HG02798 (cell line): ENCODE measurements around the gene MAP3K2.
"Not testable (repeated sequence)": the region's sequence is repeated elsewhere in the genome, so short reads cannot be mapped to it uniquely, and the experiment has no call there.

Experiments used
- ATAC-seq: cut with Tn5 transposase; IDR thresholded peaks from one replicate; pipeline ENCODE4 v1.9.1; 2021; ENCODE audit warnings: mild to moderate bottlenecking; ENCODE audit not compliant: unreplicated experiment, poor library complexity

MAP3K2 gene

DNA sequence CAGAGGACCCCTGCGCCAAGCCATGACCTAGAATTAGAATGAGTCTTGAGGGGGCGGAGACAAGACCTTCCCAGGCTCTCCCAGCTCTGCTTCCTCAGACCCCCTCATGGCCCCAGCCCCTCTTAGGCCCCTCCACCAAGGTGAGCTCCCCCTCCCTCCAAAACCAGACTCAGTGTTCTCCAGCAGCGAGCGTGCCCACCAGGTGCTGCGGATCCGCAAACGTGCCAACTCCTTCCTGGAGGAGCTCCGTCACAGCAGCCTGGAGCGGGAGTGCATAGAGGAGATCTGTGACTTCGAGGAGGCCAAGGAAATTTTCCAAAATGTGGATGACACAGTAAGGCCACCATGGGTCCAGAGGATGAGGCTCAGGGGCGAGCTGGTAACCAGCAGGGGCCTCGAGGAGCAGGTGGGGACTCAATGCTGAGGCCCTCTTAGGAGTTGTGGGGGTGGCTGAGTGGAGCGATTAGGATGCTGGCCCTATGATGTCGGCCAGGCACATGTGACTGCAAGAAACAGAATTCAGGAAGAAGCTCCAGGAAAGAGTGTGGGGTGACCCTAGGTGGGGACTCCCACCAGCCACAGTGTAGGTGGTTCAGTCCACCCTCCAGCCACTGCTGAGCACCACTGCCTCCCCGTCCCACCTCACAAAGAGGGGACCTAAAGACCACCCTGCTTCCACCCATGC is 33.5 kb upstream of the MAP3K2 start:
- ATAC-seq: no peak

DNA sequence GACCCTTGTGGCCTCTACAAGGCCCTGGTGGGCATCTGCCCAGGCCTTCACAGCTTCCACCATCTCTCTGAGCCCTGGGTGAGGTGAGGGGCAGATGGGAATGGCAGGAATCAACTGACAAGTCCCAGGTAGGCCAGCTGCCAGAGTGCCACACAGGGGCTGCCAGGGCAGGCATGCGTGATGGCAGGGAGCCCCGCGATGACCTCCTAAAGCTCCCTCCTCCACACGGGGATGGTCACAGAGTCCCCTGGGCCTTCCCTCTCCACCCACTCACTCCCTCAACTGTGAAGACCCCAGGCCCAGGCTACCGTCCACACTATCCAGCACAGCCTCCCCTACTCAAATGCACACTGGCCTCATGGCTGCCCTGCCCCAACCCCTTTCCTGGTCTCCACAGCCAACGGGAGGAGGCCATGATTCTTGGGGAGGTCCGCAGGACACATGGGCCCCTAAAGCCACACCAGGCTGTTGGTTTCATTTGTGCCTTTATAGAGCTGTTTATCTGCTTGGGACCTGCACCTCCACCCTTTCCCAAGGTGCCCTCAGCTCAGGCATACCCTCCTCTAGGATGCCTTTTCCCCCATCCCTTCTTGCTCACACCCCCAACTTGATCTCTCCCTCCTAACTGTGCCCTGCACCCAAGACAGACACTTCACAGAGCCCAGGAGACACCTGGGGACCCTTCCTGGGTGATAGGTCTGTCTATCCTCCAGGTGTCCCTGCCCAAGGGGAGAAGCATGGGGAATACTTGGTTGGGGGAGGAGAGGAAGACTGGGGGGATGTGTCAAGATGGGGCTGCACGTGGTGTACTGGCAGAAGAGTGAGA is 32.5 kb upstream of the MAP3K2 start:
- no peak for ATAC-seq

DNA sequence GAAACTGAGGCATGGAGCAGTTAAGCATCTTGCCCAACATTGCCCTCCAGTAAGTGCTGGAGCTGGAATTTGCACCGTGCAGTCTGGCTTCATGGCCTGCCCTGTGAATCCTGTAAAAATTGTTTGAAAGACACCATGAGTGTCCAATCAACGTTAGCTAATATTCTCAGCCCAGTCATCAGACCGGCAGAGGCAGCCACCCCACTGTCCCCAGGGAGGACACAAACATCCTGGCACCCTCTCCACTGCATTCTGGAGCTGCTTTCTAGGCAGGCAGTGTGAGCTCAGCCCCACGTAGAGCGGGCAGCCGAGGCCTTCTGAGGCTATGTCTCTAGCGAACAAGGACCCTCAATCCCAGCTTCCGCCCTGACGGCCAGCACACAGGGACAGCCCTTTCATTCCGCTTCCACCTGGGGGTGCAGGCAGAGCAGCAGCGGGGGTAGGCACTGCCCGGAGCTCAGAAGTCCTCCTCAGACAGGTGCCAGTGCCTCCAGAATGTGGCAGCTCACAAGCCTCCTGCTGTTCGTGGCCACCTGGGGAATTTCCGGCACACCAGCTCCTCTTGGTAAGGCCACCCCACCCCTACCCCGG is 31.8 kb upstream of the MAP3K2 start:
- no peak for ATAC-seq

DNA sequence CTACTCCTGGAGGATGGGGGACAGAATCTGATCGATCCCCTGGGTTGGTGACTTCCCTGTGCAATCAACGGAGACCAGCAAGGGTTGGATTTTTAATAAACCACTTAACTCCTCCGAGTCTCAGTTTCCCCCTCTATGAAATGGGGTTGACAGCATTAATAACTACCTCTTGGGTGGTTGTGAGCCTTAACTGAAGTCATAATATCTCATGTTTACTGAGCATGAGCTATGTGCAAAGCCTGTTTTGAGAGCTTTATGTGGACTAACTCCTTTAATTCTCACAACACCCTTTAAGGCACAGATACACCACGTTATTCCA is 31.3 kb upstream of the MAP3K2 start:
- no peak for ATAC-seq

DNA sequence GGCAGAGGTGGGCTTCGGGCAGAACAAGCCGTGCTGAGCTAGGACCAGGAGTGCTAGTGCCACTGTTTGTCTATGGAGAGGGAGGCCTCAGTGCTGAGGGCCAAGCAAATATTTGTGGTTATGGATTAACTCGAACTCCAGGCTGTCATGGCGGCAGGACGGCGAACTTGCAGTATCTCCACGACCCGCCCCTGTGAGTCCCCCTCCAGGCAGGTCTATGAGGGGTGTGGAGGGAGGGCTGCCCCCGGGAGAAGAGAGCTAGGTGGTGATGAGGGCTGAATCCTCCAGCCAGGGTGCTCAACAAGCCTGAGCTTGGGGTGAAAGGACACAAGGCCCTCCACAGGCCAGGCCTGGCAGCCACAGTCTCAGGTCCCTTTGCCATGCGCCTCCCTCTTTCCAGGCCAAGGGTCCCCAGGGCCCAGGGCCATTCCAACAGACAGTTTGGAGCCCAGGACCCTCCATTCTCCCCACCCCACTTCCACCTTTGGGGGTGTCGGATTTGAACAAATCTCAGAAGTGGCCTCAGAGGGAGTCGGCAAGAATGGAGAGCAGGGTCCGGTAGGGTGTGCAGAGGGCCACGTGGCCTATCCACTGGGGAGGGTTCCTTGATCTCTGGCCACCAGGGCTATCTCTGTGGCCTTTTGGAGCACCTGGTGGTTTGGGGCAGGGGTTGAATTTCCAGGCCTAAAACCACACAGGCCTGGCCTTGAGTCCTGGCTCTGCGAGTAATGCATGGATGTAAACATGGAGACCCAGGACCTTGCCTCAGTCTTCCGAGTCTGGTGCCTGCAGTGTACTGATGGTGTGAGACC is 30.7 kb upstream of the MAP3K2 start, which contains the start of gene PROC:
Gene PROC (plus strand): TSS at position 128 of the 812 bp plus-strand sequence. CDS start 1,516 bp downstream, outside the sequence.
- ATAC-seq: no peak

DNA sequence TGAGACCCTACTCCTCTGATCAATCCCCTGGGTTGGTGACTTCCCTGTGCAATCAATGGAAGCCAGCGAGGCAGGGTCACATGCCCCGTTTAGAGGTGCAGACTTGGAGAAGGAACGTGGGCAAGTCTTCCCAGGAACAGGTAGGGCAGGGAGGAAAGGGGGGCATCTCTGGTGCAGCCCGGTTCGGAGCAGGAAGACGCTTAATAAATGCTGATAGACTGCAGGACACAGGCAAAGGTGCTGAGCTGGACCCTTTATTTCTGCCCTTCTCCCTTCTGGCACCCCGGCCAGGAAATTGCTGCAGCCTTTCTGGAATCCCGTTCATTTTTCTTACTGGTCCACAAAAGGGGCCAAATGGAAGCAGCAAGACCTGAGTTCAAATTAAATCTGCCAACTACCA is 29.6 kb upstream of the MAP3K2 start:
- ATAC-seq: no peak

DNA sequence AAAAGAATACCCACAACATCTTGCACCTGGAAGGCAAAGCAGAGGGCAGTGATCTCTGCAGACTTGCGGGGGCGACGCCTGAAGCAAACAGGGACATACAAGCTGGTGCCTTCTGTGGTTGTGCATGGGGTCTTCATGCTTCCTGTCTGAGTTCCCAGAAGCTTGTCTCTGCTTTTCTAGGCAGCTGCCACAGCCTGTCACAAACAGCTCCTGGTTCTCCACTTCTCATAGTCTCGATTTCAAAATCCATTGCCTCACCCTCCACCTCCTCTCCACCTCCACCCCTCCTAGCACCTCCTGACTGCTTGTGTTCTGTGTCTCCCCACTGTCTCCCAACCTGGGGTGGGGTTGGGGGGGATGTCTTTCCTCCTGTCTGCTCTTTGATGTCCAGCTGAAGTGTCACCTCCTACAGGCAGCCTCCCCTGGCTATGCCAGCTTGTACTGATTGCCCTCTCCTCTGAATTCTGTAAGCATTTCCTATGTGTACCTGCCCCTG is 28.8 kb upstream of the MAP3K2 start:
- no peak for ATAC-seq

DNA sequence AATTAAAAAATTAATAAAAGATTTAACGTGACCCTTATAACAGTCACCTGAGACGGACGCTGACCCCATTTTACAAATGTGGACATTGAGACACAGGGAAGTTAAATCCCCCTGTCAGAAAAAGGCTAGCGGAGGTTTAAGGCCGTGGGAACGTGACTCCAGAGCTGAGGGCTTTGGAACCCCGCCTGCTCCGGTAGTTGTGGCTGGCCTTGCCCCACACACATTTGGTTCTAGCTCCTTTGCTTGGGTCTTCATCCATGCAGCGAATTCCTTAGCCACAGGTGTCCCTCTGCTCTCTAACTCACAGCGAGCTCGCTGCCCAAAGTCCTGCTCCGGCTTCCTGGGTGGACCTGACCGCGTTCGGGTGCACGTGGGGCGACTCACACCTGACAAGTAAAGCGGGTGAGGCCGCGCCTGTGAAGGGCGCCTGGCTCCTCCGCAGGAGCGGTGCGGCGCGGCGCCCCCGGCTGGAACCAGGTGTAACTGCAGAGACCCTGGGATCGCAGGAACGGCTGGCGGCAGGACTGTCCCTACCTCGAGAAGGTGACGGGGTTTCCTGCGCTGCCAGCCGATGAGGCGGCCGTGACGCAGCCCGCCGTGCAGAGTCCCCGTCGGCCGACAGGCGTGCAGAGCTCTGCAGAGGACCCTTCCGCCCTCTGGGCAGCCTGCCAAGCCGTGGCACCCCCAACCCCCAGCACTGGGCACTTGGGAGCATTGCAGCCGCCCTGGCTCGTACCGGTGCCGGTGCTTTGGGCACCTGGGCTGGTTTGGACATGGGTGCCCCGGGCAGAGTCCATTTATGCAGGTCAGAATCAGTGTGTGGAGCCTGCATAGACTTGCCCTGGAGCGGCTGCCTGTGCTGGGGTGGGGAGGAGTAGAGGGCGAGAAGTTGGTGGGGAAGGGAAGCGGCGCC is 28.1 kb upstream of the MAP3K2 start:
- ATAC-seq: peak; percentile 73

DNA sequence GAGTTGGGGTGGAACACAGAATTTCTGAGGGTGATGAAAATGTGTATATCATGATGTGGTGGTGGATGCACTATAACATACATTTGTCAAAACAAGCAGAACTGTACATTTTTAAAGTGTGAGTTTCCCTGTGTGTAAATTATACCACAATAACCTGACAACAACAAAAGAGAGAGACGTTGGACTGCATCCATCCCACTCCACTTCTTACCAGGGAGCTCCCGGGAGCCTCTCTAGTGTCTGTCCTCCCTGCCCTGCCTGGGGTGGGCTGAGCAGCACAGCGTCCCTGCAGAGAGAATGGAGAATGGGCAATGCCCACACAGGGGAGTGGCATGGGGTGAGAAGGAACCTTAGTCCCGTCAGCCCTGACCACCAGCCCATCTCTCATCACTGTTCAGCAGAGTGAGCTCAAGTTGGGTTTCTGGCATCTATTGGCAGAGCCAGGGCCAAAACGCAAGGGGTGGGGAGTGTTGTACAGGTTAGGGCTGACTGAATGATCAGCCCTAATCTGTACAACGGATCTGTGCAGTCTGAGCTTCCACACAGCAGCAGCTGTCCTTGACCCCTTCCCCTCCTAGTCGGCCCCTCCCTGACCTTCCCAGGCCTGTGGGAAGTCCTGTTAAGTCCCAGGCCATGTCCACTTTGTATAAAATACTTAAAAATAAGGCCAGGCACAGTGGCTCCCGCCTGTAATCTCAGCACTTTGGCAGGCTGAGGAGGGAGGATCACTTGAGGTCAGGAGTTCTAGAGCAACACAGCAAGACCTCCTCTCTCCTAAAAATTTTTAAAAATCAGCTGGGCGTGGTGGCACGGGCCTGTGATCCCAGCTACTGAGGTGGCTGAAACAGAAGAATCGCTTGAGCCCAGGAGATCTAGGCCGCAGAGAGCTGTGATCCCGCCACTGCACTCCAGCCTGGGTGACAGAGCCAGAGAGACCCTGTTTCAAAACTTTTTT is 27.1 kb upstream of the MAP3K2 start:
- no peak for ATAC-seq

DNA sequence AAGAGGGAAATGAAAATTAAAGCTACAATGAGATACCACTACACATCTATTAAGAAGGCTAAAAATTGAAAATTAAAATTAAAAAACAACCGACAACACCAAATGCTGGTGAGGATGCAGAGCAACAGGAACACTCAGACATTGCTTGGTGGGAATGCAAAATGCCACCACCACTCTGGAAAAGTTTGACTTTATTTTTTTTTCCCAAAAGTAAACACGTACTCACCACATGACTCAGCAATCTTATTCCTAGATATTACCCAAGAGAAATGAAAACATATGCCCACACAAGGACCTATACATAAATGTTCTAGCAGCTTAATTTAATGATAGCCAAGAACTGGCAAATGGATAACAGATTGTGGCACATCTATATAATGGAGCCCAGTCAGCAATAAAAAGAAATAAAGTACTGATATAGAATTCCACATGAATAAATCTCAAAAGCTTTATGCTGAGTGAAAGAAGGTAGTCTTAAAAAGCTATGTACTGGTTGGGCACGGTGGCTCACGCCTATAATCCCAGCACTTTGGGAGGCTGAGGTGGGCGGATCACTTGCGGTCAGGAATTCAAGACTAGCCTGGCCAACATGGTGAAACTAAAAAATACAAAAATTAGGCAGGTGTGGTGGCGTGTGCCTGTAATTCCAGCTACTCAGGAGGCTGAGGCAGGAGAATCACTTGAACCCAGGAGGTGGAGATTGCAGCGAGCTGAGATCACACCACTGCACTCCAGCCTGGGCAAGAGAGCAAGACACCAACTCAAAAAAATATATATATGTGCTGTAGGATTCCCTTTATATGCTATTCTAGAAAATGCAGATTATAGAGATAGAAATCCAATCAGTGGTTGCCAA is 26.2 kb upstream of the MAP3K2 start:
- no peak for ATAC-seq

DNA sequence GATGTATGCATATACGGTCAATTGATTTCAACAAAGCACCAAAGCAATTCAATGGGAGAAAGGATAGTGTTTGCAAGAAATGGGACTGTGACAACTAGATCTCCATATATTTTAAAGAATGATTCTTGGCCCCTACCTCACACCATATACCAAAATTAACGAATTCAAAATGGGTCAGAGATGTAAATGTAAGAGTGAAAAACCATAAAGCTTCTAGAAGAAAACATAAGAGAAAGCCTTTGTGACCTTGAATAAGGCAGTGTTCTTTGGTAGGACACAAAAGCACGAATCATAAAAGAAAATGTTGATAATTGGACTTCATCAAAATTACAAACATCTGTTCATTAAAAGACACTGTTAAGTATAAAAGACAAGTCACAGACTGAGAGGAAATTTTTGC is 25.4 kb upstream of the MAP3K2 start:
- no peak for ATAC-seq

DNA sequence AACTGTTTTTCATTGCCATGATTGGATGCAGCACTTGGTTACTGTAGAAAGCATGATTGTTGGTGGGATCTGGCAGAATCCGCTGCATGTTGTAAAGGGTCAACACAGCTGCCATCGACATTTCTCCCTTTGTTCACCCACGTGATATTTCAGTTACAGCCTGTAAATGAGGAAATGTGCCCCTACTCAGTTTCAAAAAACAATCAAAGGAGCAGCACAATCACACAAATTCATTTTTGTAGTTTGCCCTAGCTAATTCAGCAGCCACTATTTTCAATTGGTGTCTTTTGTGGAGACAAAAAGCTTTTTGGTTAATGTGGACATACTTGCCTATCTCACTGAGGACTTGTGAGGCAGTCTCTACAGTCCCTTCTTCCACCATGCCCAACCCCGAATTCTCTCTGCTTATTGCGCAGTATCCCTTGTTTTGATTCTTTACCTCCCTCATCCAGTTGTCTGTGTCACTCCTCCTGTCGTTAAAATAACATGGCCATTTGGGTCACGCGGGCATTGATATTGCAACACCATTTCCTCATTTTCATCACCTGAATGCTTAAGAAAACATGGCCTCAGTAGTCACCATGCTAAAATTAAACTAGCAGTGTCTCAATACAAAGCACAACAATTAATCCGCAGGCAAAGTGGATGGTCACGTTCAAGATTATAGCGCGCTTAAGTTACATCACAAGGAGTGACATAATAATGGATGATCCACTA is 24.0 kb upstream of the MAP3K2 start:
- no peak for ATAC-seq

DNA sequence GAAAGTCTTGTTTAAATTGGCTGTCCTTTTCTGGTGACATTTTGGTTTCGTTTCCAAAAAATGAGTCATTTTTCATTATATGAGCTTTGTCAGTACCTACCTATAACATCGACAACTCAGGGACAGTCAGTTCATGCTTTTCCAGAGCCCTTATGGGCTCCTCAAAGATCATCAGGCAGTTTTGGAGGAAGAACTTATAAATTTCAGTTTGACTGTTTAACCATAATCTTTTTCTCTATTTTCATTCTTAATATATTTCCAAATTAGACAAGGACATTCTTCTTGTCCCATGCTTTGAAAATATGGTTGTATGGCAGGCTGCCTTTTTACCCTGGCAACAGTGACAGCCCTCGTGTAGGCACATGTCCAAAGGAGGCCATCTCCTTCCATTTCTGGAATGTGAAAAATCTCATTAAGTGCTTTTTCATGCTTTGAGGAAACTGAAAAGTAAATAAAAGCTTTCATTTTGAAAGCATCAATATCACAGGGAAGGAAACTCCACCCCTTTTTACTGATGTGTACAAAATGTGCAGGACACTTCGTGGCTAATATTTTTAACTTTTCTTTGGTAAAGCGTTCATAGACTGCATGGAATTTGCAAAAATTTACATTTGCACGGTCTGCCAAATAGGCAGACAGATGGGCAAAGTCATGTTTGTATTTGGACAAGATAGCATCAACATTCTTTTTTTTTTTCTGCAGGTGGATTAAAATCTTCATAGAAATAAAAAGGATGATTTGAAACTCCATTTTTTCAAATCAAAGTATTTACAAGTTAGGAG is 23.3 kb upstream of the MAP3K2 start:
- peak; percentile 44 for ATAC-seq

DNA sequence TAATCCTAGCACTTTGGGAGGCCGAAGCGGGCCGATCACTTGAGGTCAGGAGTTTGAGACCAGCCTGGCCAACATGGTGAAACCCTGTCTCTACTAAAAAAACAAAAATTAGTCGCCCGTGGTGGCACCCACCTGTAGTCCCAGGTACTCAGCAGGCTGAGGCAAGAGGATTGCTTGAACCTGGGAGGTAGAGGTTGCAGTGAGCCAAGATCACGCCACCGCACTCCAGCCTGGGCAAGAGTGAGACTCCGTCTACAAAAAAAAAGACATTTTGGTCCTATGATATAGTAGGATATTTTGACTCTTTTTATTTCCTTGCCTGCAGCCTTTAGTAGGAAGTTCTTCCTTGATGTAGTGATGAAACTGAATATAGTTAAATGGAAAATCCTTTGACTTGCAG is 21.9 kb upstream of the MAP3K2 start:
- ATAC-seq: not testable (repeated sequence)

DNA sequence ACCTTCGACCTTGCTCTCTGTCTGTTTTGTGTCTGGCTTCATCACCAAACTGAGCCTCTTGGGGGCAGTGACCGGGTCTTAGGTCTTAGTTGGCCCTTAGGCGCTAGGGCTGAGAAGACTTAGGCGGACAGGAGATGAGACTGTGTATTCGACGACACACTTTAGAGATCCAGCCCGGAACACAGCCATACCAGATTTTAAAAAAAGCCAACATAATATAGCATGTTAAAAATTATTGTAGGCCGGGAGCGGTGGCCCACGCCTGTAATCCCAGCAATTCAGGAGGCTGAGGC is 21.0 kb upstream of the MAP3K2 start:
- no peak for ATAC-seq
